KMS-11 (cell line): Measurements from ENCODE around the gene KRTAP2-3.

ENCODE experiments used
- H2AFZ ChIP-seq: fragments of 200-600 bp; sonication (generic); 2 replicates; pipeline ENCODE4 v1.6.1; 2016; ENCODE audit warnings: antibody characterized with exemption, mixed run types, low read depth
- H3K27ac ChIP-seq: fragments of 200-600 bp; sonication (generic); 2 replicates; pipeline ENCODE4 v1.6.1; 2016; ENCODE audit warnings: mild to moderate bottlenecking, mixed run types
- H3K27me3 ChIP-seq: fragments of 200-600 bp; sonication (generic); 2 replicates; pipeline ENCODE4 v1.6.1; 2017; ENCODE audit warnings: mild to moderate bottlenecking, low read depth, mixed run types, moderate library complexity; ENCODE audit not compliant: insufficient read depth
- H3K36me3 ChIP-seq: fragments of 200-600 bp; sonication (generic); 2 replicates; pipeline ENCODE4 v1.6.1; 2017; ENCODE audit warnings: mild to moderate bottlenecking, mixed run types; ENCODE audit not compliant: insufficient read depth
- H3K4me1 ChIP-seq: fragments of 200-600 bp; sonication (generic); 2 replicates; pipeline ENCODE4 v1.6.1; 2016; ENCODE audit warnings: mild to moderate bottlenecking, low read depth, mixed run types; ENCODE audit not compliant: poor library complexity, severe bottlenecking
- H3K4me2 ChIP-seq: fragments of 200-600 bp; sonication (generic); 2 replicates; pipeline ENCODE4 v1.7.0; 2016; ENCODE audit warnings: mild to moderate bottlenecking, mixed run types
- H3K4me3 ChIP-seq: fragments of 200-600 bp; sonication (generic); IDR thresholded peaks from 2 replicates; pipeline ENCODE4 v1.6.1; 2017; ENCODE audit warnings: low read depth, low read length, mixed read lengths; ENCODE audit not compliant: insufficient read depth
- H3K79me2 ChIP-seq: fragments of 200-600 bp; sonication (generic); 2 replicates; pipeline ENCODE4 v1.6.1; 2016; ENCODE audit warnings: low read depth, mixed run types; ENCODE audit not compliant: insufficient read depth
- H3K9ac ChIP-seq: fragments of 200-600 bp; sonication (generic); 2 replicates; pipeline ENCODE4 v1.6.1; 2016; ENCODE audit warnings: mild to moderate bottlenecking, mixed run types
- H4K20me1 ChIP-seq: fragments of 200-600 bp; sonication (generic); 2 replicates; pipeline ENCODE4 v1.6.1; 2016; ENCODE audit warnings: mild to moderate bottlenecking, mixed run types; ENCODE audit not compliant: insufficient read depth
- CTCF ChIP-seq: fragments of 200-600 bp; sonication (generic); conservative IDR thresholded peaks from 2 replicates; pipeline ENCODE4 v1.6.1; 2017; ENCODE audit warnings: low read depth, mild to moderate bottlenecking, antibody characterized with exemption, low read length, moderate library complexity, mixed read lengths

The KRTAP2-3 gene

GRCh38 chr17:41016578-41017215 lies 43.2 kb downstream of the KRTAP2-3 start:
- Histone ChIP-seq H3K79me2 (no peaks in the 10 kb centered on the region), H3K36me3 (no peaks in the 10 kb centered on the region), H3K9ac (no peak overlapping the region), H3K27me3 (no peaks in the 10 kb centered on the region), H3K4me1 (no peaks in the 10 kb centered on the region), H4K20me1 (no peaks in the 10 kb centered on the region), H3K4me2 (no peak overlapping the region), H3K4me3 (no peak overlapping the region), H3K27ac (no peak overlapping the region), H2AFZ (no peak overlapping the region)
- TF ChIP-seq CTCF: no peak

GRCh38 chr17:41015454-41015853 lies 44.5 kb downstream of the KRTAP2-3 start:
- Histone ChIP-seq H3K36me3 (no peaks in the 10 kb centered on the region), H3K9ac (no peak overlapping the region), H4K20me1 (no peaks in the 10 kb centered on the region), H3K4me1 (no peaks in the 10 kb centered on the region), H3K79me2 (no peaks in the 10 kb centered on the region), H3K4me3 (no peak overlapping the region), H2AFZ (no peak overlapping the region), H3K27ac (no peak overlapping the region), H3K4me2 (no peak overlapping the region), H3K27me3 (no peaks in the 10 kb centered on the region)
- TF ChIP-seq CTCF: no peak

- H2AFZ ChIP-seq: no peak overlapping the region
- no peaks in the 10 kb centered on the region for H3K27me3 ChIP-seq
- H3K79me2 ChIP-seq: no peaks in the 10 kb centered on the region
These were observed 46.3 kb downstream of the KRTAP2-3 start for GRCh38 chr17:41013606-41014005.

GRCh38 chr17:41013181-41013580 lies 46.7 kb downstream of the KRTAP2-3 start:
- Histone ChIP-seq H3K4me1 (no peaks in the 10 kb centered on the region), H3K27me3 (no peaks in the 10 kb centered on the region), H3K27ac (no peak overlapping the region), H2AFZ (no peak overlapping the region), H3K79me2 (no peaks in the 10 kb centered on the region), H3K4me2 (no peak overlapping the region), H4K20me1 (no peaks in the 10 kb centered on the region), H3K4me3 (no peak overlapping the region), H3K36me3 (no peaks in the 10 kb centered on the region), H3K9ac (no peak overlapping the region)
- TF ChIP-seq CTCF: no peak

More at GRCh38 chr17:41013606-41014005, 46.3 kb downstream of the KRTAP2-3 start:
- Histone ChIP-seq H3K9ac (no peak overlapping the region), H3K4me1 (no peaks in the 10 kb centered on the region), H3K27ac (no peak overlapping the region), H3K4me2 (no peak overlapping the region), H3K4me3 (no peak overlapping the region), H3K36me3 (no peaks in the 10 kb centered on the region), H4K20me1 (no peaks in the 10 kb centered on the region)
- no peak for TF ChIP-seq CTCF
